Hematopoietic multipotent progenitor cell treated with erythropoietin and hydrocortisone succinate and interleukin-3 and kit ligand, for 6 days (in vitro differentiated cells): Measurements from ENCODE around the gene KRT1.

ENCODE experiments used
- DNase-seq: peaks from one replicate; pipeline ENCODE4 v3.0.0-alpha.2; 2015

Gene KRT1

DNA sequence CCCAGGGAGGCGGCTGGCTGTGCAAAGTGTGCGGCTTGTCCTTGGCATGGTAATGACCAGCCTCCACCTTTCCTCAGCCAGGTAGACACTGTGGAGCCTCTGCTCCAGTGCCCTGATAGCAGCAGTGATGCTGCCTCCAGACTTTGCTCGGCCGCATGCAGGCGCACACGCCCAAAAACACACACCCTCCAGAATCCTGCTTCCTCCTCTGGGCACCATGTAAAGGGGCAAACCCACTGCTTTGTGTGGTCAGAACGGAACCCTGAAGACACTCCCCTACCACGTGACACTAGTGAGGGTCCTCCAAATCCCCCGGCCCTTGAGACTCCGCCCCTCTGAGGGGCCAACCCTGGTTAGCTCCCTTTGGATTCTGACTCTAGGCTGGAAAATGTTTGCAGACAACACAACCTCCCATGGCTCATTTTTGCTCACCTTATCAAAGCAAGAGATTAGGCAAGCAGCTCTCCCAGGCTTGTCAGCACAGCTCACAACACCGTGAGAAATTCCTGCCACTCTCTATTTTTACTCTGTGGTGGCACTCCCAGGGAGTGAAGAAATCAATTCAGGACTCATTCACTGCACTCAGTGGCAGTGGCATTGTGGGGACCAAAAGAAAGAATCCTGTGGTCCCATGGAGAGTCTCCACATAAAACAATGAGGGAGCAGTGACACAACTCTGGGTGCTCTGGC, 18.6 kb upstream of the KRT1 start:
- no peak for DNase-seq

DNA sequence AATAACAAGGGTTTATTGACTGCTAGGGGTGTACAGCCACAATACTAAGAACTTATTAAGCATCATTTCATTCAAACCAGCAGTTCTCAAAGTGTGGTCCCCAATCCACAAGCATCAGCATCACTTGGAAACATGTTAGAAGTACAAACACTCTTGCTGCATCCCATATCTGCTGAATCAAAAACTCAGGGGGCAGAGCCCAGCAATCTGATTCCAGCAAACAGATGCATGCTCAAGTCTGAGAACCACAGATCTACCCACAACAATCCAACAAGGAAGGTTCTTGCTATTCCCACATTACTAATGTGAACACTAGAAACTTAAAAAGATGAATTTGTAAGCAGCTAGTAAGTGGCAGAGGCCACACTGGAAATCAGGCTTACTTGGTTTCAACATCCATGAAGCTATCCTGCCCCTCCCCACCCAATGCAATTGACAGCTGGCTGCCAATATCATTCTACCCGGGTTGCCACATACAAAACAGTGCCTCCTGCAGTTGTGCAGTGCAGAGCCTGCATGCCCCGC, 16.9 kb upstream of the KRT1 start:
- DNase-seq: no peak

GRCh38 chr12:52696588-52696987, 16.4 kb upstream of the KRT1 start:
- DNase-seq: no peak

DNA sequence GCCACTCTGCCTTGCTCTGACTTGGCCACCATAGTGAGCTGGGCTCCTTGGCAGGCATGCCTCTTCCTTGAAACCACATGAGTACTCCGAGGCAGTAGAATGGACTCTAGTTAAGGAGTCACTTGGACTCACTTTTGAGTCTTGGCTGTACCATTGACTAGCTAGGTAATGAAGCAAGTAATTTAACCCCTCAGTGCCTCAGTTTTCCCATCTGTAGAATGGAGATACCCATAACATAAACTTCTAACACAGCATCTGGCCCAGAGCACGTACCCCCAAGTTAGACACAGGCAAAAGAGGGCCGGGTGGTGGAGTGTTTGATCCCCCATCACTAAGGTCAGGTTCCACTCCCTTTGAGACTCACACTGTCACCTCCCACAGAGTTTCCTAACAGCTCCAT, 14.8 kb upstream of the KRT1 start:
- no peak for DNase-seq

DNA sequence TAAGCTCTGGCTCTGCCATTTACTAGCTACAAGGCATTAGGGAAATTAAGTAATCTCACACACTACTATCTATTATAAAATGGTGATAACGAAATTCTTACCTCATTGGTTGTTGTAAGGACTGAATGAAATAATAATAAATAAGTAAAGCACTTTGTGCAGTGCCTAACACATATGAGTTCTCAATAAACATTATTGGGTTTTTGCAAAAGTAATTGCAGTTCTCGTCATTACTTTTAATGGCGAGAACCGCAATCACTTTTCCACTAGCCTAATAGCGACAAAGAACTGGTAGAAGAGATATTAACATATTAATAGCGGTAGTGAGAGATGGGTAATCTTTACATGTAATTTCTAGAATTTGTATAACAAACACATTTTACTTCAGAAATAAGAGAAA, 13.9 kb upstream of the KRT1 start:
- no peak for DNase-seq

DNA sequence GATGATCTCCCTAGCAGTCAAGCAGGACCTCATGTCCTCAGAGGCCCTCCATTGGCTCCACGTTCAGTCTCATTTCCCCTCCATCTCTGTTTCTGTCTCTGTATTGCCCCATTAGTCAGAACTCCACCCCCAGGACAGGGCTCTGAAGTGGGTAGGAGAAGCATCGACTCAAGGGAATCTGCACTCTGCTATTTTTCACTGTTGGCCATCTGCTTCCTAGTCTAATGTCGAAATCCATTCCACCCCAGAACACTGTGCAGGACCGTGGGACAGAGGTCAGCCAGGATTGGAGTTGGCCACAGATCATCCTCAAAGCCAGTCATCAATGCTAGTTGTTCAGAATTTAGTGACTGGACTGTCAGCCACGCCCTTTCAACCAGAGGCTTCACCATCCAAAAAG, 13.1 kb upstream of the KRT1 start:
- no peak for DNase-seq

DNA sequence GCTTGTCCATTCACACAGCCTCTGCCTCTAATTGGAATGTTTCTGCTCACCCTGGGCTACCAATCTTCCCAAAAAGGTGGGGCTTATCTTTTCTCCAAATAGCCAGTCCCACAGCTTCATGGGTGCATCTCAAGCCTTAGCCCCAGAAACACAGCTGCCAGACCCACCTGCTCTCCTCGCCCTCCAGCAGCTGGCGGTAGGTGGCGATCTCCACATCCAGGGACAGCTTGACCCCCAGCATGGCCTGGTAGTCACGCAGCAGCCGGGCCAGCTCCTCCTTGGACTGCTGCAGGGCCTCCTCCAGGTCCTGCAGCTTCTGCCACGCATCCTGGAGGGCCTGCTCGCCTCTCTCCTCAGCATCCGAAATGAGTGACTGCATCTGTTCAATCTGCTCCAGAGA, 12.0 kb upstream of the KRT1 start:
- no peak for DNase-seq

- DNase-seq: no peak
Observed at GRCh38 chr12:52691841-52692150, 11.6 kb upstream of the KRT1 start.

GRCh38 chr12:52691076-52691840, 11.1 kb upstream of the KRT1 start:
- peak; percentile 33 for DNase-seq

DNA sequence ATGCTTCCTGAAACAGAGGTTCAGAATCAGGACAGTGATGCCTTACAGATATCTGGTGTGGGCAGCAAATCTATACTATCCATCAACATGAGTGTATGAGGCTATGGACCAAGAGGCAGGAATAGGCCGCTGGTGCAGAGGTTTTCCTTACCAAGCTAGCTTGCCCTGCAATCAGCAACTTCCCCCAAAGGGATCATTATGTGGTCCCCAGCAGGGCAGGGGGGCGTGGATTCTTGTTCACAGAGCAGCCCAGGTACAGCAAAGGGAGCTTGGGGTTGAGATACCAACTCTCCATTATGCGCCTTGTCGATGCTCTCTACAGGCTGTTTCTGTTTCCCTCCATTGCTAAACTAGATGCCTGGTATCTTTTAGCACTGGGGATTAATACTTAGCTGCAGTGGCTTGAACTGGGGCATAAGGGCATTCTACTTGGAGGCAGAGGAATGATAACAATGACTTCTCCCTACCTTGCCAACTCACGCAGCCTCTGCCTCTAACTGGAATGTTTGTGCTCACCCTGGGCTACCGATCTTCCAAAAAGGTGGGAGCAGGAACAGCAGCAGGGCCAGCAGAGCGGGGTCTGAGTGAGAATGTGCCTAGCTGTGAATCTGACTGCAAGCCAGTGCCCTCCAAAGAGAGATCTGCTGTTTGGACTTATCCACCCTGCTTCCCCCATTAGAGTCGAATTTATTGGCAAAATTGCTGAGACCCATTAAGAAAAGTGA, 10.3 kb upstream of the KRT1 start:
- DNase-seq: no peak

DNA sequence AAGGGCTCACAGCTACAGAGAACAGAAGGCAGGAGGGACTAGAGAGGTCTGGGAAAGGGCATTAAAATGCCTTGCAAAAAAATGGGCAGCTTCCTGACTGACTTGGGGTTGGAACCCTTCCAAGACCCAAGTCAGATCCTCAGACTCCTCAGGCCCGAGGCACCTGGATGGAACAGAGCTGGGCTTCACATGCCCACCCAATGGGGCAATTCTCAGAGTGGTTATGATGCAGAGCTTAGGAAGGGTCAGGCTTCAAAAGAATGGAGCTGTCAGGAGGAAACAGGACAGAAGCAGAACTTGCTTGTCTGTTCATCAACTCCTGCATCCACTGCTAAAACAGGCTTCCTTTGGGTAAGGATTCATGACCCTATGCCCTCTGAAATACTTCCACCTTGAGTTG, 9.7 kb upstream of the KRT1 start:
- DNase-seq: no peak

DNA sequence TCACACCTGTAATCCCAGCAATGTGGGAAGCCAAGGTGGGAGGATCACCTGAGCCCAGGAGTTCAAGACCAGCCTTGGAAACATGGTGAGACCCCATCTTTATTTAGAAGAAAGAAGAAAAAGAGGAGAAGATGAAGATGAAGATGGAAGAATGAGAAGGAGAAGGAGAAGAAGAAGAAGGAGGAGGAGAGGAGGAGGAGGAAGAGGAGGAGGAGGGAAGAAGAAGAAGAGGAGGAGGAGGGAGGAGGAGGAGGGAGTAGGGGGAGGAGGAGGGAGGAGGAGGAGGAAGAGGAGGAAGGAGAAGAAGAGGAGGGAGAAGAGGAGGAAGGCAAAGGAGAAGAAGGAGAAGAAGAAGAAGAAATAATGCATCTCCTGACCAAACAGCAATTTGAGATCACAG, 9.0 kb upstream of the KRT1 start:
- no peak for DNase-seq

- DNase-seq: no peak
Observed at GRCh38 chr12:52688481-52688880, 8.3 kb upstream of the KRT1 start.

DNA sequence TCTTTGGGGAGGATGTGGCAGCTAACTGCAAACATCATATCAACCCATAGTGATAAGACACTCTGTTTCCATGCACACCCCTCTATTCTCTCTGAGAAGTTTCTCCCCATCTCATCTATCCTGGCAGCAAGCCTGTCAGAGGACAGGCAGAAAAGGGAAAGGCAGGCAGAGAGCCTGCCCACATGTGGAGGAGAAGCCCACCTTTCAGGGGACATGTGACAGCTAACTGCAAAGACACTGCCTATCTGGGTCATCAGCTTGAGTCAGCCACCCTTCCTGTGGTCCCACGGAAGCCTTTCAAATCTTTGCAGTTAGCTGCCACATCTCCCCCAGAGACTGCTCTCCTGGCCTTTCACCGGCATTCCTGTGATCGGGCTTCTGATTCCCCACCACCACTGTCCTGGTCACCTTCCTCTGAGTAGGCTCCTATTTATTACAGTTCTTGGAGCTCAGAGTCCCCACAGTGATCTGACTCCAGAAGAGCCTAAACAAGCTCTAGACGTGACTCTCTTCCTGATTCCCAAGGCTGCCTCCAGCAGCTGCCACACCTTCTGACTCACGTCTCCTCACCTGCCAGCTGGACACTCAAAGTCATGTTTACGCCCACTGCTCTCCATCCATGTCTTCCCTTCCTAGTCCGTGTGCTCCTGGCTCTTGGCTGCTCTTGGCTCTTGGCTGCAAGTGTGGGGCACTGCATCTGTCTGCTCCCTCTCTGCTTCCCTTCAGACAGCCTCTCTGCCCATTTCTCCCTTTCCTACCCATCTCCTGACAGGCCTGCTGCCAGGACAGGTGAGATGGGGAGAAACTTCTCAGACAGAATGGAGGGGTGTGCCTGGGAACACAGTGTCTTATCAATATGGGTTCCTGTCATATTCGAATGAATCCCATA, 7.5 kb upstream of the KRT1 start:
- peak; percentile 31 for DNase-seq

DNA sequence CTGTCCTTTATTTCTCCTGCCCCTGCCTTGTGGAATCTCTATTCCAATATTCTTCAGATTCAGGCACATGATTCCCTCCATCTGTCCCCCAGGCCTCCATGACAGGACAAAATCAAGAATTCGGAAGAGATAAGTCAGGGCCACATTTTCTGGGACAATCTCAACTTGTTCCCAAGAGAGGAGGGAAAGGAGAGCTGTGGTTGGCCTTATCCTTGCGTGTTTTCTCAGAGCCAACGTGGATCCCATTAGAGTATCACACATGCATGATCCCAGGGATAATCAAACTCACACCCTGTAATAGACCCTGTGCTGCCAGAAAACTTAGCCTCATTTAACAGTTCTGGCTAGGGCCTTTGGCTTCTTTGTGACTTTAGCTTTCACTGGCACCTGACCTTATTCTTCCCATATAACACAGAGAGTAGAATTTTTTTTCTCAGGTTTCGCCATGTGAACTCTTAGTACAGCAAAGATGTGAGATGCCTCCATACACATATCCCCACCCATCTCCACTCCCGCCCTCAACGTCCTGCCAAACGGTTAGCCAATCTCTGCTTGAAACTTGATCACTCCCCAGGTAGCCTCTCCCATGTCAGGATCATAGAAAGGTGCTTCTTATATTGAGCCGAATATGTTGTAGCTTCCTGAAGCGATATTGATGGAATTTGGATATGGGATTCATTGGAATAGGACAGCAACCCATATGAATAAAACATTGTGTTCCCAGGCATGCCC, 6.7 kb upstream of the KRT1 start:
- no peak for DNase-seq

- no peak for DNase-seq
Observed at GRCh38 chr12:52686063-52686462, 5.9 kb upstream of the KRT1 start.

- DNase-seq: no peak
Observed at GRCh38 chr12:52685406-52685890, 5.2 kb upstream of the KRT1 start.

DNA sequence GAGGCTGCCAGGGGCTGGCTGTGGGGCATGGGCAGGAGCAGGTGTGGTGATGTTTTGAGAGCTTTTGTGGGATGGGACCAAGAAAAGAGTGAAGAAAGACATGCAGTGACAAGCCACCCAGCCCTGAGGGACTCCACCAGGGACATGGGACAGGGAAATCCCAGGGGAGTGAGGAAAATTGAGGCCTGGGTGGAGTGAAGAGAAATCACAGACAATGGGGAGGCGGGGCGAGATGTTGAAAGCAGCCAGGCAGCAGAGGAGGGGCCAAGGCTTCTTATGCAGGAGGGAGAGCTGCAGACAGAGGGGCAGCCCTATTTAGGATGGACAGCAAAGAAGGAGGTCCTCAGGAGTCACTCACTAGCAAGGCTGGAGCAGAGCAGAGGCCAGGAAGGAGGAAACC, 4.2 kb upstream of the KRT1 start:
- no peak for DNase-seq

GRCh38 chr12:52683575-52684300, 3.5 kb upstream of the KRT1 start:
- DNase-seq: no peak

DNA sequence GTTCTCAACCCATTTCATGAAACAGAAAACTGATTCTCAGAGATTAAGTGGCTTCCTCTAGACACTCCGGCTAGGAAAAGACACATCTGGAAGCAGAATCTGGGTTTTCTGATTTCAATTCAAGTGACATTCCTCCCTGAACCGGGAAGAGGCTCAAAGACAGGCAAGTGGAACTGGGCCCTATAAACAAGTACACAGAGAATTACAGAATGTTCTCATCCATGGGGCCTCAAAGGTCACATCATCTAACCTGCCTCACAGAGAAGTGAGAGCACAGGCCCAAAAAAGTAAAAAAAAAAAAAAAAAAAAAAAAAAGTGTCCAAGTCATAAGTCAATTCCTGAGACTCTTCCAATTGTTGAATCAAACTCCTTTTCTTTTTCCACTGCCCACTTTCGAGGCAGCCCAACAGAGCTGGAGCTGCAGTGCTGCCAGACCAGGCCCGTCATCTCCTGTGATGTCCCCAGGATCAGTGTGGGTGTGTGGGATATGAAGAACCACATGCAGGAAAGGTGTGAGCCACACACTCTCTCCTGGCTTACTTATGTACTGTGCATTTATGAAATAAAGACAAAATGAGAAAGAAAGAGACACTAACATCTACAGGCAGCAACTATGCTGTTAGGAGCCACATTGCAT, 2.8 kb upstream of the KRT1 start:
- no peak for DNase-seq

- DNase-seq: no peak
Observed at GRCh38 chr12:52682381-52682660, 2.1 kb upstream of the KRT1 start.
